ENCODE results near the gene FLT1. TPM values are rescaled to one million over a fixed set of nuclear protein-coding genes. Genes with fewer than 3 reads are reported as not detected.
A peak's percentile ranks its signal among the peaks of the same experiment; 100 is the strongest.

The FLT1 gene
- total RNA-seq, 2 experiments from 2014 or later: 7.7 to 8.2 TPM

- no peak for ATAC-seq
- ChIA-PET POLR2A (no interaction called here), CTCF (no interaction called here)
- peaks cover 31% of the 10 kb centered on the region for H3K27me3 Mint-ChIP-seq
- H3K4me1 Mint-ChIP-seq (ENCODE audit: low read depth): peaks cover 7% of the 10 kb centered on the region
- DNase-seq: no peak
- no peak for TF ChIP-seq CTCF (IDR thresholded peaks at IDR 0.05)
- H3K9me3 Mint-ChIP-seq: no peaks in the 10 kb centered on the region
- H3K36me3 Mint-ChIP-seq (ENCODE audit: low read depth): no peaks in the 10 kb centered on the region
- H3K27ac Mint-ChIP-seq: no peak overlapping the region
- intact Hi-C loops (cut with micrococcal nuclease): no loop called here
- H3K4me3 Mint-ChIP-seq: no peak overlapping the region
Observed at GRCh38 chr13:28534801-28535200, 39.9 kb upstream of the FLT1 start.

- ChIA-PET POLR2A (no interaction called here), CTCF (no interaction called here)
- H3K4me3 Mint-ChIP-seq: no peak overlapping the region
- DNase-seq: no peak
- no peak for ATAC-seq
- TF ChIP-seq CTCF (IDR thresholded peaks at IDR 0.05): no peak
- no peak overlapping the region for H3K27ac Mint-ChIP-seq
- peaks cover 33% of the 10 kb centered on the region for H3K27me3 Mint-ChIP-seq
- peaks cover 4% of the 10 kb centered on the region for H3K4me1 Mint-ChIP-seq (ENCODE audit: low read depth)
- intact Hi-C loops (cut with micrococcal nuclease): no loop called here
- H3K9me3 Mint-ChIP-seq: no peaks in the 10 kb centered on the region
- H3K36me3 Mint-ChIP-seq (ENCODE audit: low read depth): no peaks in the 10 kb centered on the region
Observed at GRCh38 chr13:28534210-28534609, 39.3 kb upstream of the FLT1 start.

GRCh38 chr13:28533441-28534166, 38.7 kb upstream of the FLT1 start:
- intact Hi-C loops (cut with micrococcal nuclease): no loop called here
- no peaks in the 10 kb centered on the region for H3K4me1 Mint-ChIP-seq (ENCODE audit: low read depth)

GRCh38 chr13:28533125-28533436, 38.2 kb upstream of the FLT1 start:
- DNase-seq (no peak), ATAC-seq (no peak)
- no peaks in the 10 kb centered on the region for H3K4me1 Mint-ChIP-seq (ENCODE audit: low read depth)
- H3K36me3 Mint-ChIP-seq (ENCODE audit: low read depth): no peaks in the 10 kb centered on the region
- no peaks in the 10 kb centered on the region for H3K9me3 Mint-ChIP-seq
- intact Hi-C loops (cut with micrococcal nuclease): no loop called here
- H3K4me3 Mint-ChIP-seq: peak overlapping the region; percentile 57
- CTCF ChIA-PET: no interaction called here
- peaks cover 37% of the 10 kb centered on the region for H3K27me3 Mint-ChIP-seq
- POLR2A ChIA-PET: no interaction called here
- no peak overlapping the region for H3K27ac Mint-ChIP-seq
- no peak for TF ChIP-seq CTCF (IDR thresholded peaks at IDR 0.05)

More at GRCh38 chr13:28533441-28534166, 38.7 kb upstream of the FLT1 start:
- Mint-ChIP-seq H3K4me3 (no peak overlapping the region), H3K9me3 (no peaks in the 10 kb centered on the region), H3K27ac (no peak overlapping the region), H3K36me3 (ENCODE audit: low read depth) (no peaks in the 10 kb centered on the region), H3K27me3 (peaks cover 34% of the 10 kb centered on the region)
- ATAC-seq (no peak), DNase-seq (no peak)
- ChIA-PET CTCF (no interaction called here), POLR2A (no interaction called here)
- TF ChIP-seq CTCF (IDR thresholded peaks at IDR 0.05): no peak

GRCh38 chr13:28532388-28533124, 37.6 kb upstream of the FLT1 start:
- POLR2A ChIA-PET: no interaction called here

More at GRCh38 chr13:28532388-28533124, 37.6 kb upstream of the FLT1 start:
- CTCF ChIA-PET: no interaction called here
- no peak for TF ChIP-seq CTCF (IDR thresholded peaks at IDR 0.05)
- H3K4me3 Mint-ChIP-seq: peak overlapping the region; percentile 57
- no peaks in the 10 kb centered on the region for H3K9me3 Mint-ChIP-seq
- DNase-seq (no peak), ATAC-seq (peak; percentile 38)
- H3K36me3 Mint-ChIP-seq (ENCODE audit: low read depth): no peaks in the 10 kb centered on the region
- no peaks in the 10 kb centered on the region for H3K4me1 Mint-ChIP-seq (ENCODE audit: low read depth)
- H3K27ac Mint-ChIP-seq: no peak overlapping the region
- intact Hi-C loops (cut with micrococcal nuclease): no loop called here
- H3K27me3 Mint-ChIP-seq: peaks cover 42% of the 10 kb centered on the region
